HG02588 (cell line): ENCODE results near the gene NUDT8.
"Not testable (repeated sequence)": the region's sequence is repeated elsewhere in the genome, so short reads cannot be mapped to it uniquely, and the experiment has no call there.

Source experiments
- ATAC-seq: cut with Tn5 transposase; IDR thresholded peaks from one replicate; pipeline ENCODE4 v1.9.1; 2021; ENCODE audit warnings: mild to moderate bottlenecking, moderate library complexity; ENCODE audit not compliant: unreplicated experiment

Gene NUDT8

DNA sequence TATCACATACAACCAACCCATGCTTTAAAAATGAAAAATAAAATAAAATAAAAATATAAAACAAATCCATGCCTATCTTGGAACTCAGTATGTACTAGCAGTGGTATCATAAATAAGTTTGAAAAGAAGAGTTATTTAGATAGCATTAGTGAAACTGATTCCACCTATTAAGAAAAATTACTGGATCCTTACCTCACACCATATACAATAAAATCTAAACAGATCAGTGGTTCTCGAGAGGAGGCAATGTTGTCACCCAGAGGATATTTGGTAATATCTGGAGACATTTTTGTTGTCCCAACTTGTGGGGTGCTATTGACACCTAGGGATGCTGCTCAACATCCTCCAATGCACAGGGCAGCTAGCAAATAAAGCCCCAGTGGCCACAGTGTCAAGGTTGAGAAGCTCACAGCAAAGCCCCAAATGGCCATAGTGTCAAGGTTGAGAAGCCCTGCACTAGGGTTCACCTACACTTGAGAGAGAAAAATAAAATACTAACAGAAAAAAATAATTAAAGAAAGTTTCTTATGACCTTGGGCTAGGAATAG is 32.9 kb downstream of the NUDT8 start:
- no peak for ATAC-seq

GRCh38 chr11:67594480-67594879 is 35.3 kb downstream of the NUDT8 start:
- ATAC-seq = no peak

DNA sequence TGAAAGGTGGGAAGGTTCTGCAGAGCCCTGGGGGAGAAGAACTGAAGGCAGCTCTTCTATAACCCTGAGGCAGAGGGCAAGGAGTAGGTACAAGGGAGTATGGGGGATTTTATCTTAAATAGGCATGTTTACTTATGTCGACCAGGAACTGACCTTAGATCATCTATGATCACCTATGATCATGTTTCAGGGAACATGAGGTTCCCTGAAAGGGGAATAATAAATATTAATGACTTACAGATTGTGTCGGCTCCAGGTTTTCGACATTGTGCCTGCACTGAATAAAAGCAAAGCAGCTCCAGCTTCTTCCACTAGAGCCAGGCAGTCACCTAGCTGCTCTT is 36.2 kb downstream of the NUDT8 start:
- no peak for ATAC-seq

- ATAC-seq = no peak
Observed at GRCh38 chr11:67592880-67593564, 36.7 kb downstream of the NUDT8 start.

- not testable (repeated sequence) for ATAC-seq
Observed at GRCh38 chr11:67588899-67589415, 40.8 kb downstream of the NUDT8 start.

DNA sequence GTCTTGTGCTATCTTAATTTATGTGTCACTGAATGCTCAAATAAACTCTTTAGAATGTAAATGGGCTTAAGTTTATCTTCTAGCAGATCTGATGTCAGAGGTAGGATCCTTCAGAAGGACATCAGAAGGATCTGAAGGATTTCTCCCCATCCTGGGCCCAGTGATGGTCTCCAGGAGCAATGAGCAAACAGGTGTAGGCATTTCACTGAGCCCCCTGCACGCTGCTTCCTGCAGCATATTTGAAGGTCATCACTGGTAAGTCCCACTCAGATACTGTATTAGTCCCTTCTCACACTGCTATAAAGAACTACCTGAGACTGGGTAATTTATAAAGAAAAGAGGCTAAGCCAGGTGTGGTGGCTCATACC is 41.6 kb downstream of the NUDT8 start:
- ATAC-seq = no peak

- ATAC-seq = no peak
Observed at GRCh38 chr11:67586568-67587250, 43.0 kb downstream of the NUDT8 start.

DNA sequence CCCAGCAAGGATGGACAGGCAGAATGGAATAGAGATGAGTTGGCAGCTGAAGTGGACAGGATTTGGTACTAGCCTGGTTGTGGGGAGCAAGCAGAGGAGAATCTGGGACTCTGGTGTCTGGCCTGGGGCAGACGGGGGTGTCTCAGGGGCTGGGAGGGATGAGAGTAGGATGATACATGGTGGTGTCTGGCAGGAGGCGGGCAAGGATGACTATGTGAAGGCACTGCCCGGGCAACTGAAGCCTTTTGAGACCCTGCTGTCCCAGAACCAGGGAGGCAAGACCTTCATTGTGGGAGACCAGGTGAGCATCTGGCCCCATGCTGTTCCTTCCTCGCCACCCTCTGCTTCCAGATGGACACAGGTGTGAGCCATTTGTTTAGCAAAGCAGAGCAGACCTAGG is 43.8 kb downstream of the NUDT8 start:
- ATAC-seq = no peak

- ATAC-seq = no peak
Observed at GRCh38 chr11:67584881-67585873, 44.6 kb downstream of the NUDT8 start.

DNA sequence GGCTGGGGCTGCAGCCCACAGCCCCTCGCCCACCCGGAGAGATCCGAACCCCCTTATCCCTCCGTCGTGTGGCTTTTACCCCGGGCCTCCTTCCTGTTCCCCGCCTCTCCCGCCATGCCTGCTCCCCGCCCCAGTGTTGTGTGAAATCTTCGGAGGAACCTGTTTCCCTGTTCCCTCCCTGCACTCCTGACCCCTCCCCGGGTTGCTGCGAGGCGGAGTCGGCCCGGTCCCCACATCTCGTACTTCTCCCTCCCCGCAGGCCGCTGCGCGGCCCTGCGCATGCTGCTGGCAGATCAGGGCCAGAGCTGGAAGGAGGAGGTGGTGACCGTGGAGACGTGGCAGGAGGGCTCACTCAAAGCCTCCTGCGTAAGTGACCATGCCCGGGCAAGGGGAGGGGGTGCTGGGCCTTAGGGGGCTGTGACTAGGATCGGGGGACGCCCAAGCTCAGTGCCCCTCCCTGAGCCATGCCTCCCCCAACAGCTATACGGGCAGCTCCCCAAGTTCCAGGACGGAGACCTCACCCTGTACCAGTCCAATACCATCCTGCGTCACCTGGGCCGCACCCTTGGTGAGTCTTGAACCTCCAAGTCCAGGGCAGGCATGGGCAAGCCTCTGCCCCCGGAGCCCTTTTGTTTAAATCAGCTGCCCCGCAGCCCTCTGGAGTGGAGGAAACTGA is 45.4 kb downstream of the NUDT8 start:
- ATAC-seq = no peak

- ATAC-seq = peak; percentile 57
Observed at GRCh38 chr11:67583247-67584204, 46.2 kb downstream of the NUDT8 start, which contains the start of gene GSTP1. TSS of gene GSTP1 (plus strand) at chr11:67583812. CDS start at chr11:67583844, 32 bp downstream.

- no peak for ATAC-seq
Observed at GRCh38 chr11:67582011-67582410, 47.7 kb downstream of the NUDT8 start.

DNA sequence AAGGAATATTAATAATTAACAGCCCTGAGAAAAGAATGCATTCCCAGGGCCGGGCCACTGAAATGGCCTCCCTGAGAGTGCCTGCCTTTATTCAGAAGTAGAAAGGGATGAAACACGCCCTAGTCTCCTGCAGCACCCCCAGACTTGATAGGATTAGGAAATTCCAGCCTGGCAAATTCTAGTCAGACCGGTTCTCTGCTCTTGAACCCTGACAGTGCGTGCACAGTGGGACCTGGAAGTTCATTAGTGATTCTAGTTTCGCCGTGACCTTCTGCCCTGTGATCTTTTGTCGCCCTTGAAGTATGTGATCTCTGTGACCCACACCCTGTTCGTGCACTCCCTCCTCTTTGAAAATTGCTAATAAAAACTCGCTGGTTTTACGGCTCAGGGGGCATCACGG is 48.3 kb downstream of the NUDT8 start:
- ATAC-seq = no peak

DNA sequence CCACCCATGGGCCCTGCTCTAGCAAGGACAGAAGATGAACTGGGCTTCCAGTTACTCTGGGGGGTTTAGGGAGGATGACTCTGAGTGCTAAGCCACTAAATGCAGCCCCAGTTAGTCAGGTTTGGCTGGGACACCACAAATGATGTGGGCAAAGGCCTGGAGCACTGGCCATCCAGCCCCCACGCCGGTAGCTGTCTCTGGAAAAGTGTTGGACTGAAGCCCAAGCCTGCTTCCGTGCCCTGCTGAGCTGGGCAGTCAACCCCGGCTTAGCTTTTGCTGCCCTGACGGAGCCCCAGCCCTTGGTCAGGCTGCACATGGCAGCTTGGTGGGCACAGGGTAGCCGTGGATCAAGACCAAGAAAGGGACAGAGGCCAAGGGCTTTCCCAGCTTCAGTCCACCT is 51.8 kb downstream of the NUDT8 start:
- no peak for ATAC-seq
